HepG2 (cell line): Measurements from ENCODE around the gene PATZ1. TPM values are rescaled to one million over a fixed set of nuclear protein-coding genes. Genes with fewer than 3 reads are reported as not detected.

Experiments
- ATAC-seq: fragments of 200-7000 bp; cut with Tn5 transposase; 3 replicates; pipeline ENCODE4 v1.9.1; 2020; ENCODE audit warnings: mild to moderate bottlenecking, moderate library complexity
- BruUV-seq: library from RNA; stranded (reverse); fragments of 400-500 nt; replicated peaks from 2 replicates; lab custom pipeline; 2021; lab: Mats Ljungman, UMichigan
- CTCF ChIA-PET: fragments of 300-600 bp; formaldehyde crosslinking; extraction: SDS; loops from one replicate; lab custom pipeline; 2021; ENCODE audit warnings: low total read pairs, inconsistent platforms, low intra/inter-chr PET ratio; lab: Yijun Ruan, JAX
- POLR2A ChIA-PET: fragments of 350-600 bp; sonication (Branson Sonifier 250); formaldehyde crosslinking; loops from one replicate; lab custom pipeline; 2020; ENCODE audit warnings: antibody characterized with exemption, inconsistent platforms; lab: Yijun Ruan, JAX
- DNase-seq: peaks from one replicate; pipeline ENCODE4 v3.0.0-alpha.2; 2015; ENCODE audit warnings: low spot score
- FAIRE-seq: peaks from 3 replicates; lab custom pipeline; 2011; peaks lifted over from hg19 to GRCh38; lab: Jason Lieb, UNC
- H2AFZ ChIP-seq: one replicate; pipeline ENCODE4 v1.6.1; 2011; ENCODE audit warnings: low read length, inconsistent platforms
- H3K27ac ChIP-seq: fragments of 300-600 bp; 3 replicates; pipeline ENCODE4 v1.8.0; 2011; ENCODE audit warnings: mixed run types, mild to moderate bottlenecking, mixed read lengths, low read length, inconsistent platforms; ENCODE audit not compliant: insufficient read depth; ENCODE audit errors: extremely low read length
- H3K27me3 ChIP-seq, 2 experiments: fragments of 200-600 bp in 1 of 2; 2 replicates in 1 of 2; 3 replicates in 1 of 2; pipeline versions ENCODE4 v1.6.0 to v1.8.0; 2011; ENCODE audit warnings: low read length in 2 of 2, mild to moderate bottlenecking in 2 of 2, moderate library complexity in 2 of 2, inconsistent platforms in 1 of 2; ENCODE audit not compliant: insufficient read depth in 2 of 2, control insufficient read depth in 1 of 2
- H3K36me3 ChIP-seq, 2 experiments: fragments of 200-600 bp in 1 of 2; replicated peaks in 1 of 2; 2 replicates in 1 of 2; 3 replicates in 1 of 2; pipeline versions ENCODE4 v1.5.1 to v1.8.0; 2011; ENCODE audit warnings: low read length in 2 of 2, inconsistent platforms in 1 of 2; ENCODE audit not compliant: insufficient read depth in 2 of 2, control insufficient read depth in 1 of 2
- H3K4me1 ChIP-seq: 2 replicates; pipeline ENCODE4 v1.5.1; 2012; ENCODE audit warnings: low read length, inconsistent platforms; ENCODE audit not compliant: insufficient read depth
- H3K4me2 ChIP-seq: 2 replicates; pipeline ENCODE4 v1.6.0; 2011; ENCODE audit warnings: low read depth, low read length, inconsistent platforms
- H3K4me3 ChIP-seq, 3 experiments: fragments of 200-600 bp in 1 of 3; sonication (generic), shearing (Covaris generic) in 1 of 3; replicated peaks in 1 of 3; 2 replicates each; pipeline ENCODE4 v1.5.1; 2011 to 2016; ENCODE audit warnings: low read length in 3 of 3, inconsistent platforms in 2 of 3, low read depth in 2 of 3, mild to moderate bottlenecking in 2 of 3, control low read depth in 1 of 3, mixed read lengths in 1 of 3; ENCODE audit not compliant: insufficient read depth in 1 of 3
- H3K79me2 ChIP-seq: one replicate; pipeline ENCODE4 v1.6.1; 2011; ENCODE audit warnings: low read length, inconsistent platforms; ENCODE audit not compliant: insufficient read depth
- H3K9ac ChIP-seq: 2 replicates; pipeline ENCODE4 v1.6.0; 2011; ENCODE audit warnings: mild to moderate bottlenecking, low read depth, low read length, inconsistent platforms; ENCODE audit not compliant: insufficient read depth
- H3K9me3 ChIP-seq: 2 replicates; pipeline ENCODE4 v1.5.1; 2012; ENCODE audit warnings: mild to moderate bottlenecking, low read length
- H4K20me1 ChIP-seq: 2 replicates; pipeline ENCODE4 v1.6.0; 2011; ENCODE audit warnings: inconsistent platforms, mild to moderate bottlenecking, low read length, moderate library complexity; ENCODE audit not compliant: insufficient read depth
- DBP ChIP-seq: sonication (generic); formaldehyde crosslinking; IDR thresholded peaks from 2 replicates; pipeline ENCODE4 v1.4.0; 2020; ENCODE audit warnings: missing genetic modification reagents; ENCODE audit errors: not compliant biosample characterization
- JUN ChIP-seq: sonication (generic); formaldehyde crosslinking; IDR thresholded peaks from 2 replicates; pipeline ENCODE4 v1.4.0; 2020; ENCODE audit warnings: mild to moderate bottlenecking, missing genetic modification reagents
- MED8 ChIP-seq: sonication (generic); formaldehyde crosslinking; IDR thresholded peaks from 2 replicates; pipeline ENCODE4 v1.8.1; 2023; ENCODE audit warnings: mild to moderate bottlenecking, missing genetic modification reagents; ENCODE audit not compliant: insufficient replicate concordance
- MEF2D ChIP-seq: sonication (generic); formaldehyde crosslinking; IDR thresholded peaks from 2 replicates; pipeline ENCODE4 v1.5.1; 2020; ENCODE audit warnings: mild to moderate bottlenecking, missing genetic modification reagents
- MEIS1 ChIP-seq: sonication (generic); formaldehyde crosslinking; IDR thresholded peaks from 2 replicates; pipeline ENCODE4 v1.9.0; 2021; ENCODE audit warnings: mild to moderate bottlenecking, missing genetic modification reagents, moderate library complexity, borderline replicate concordance
- ONECUT2 ChIP-seq: sonication (generic); formaldehyde crosslinking; IDR thresholded peaks from 2 replicates; pipeline ENCODE4 v1.4.0; 2020; ENCODE audit warnings: missing genetic modification reagents
- POLR2AphosphoS5 ChIP-seq: IDR thresholded peaks from 2 replicates; pipeline ENCODE4 v1.6.1; 2012; ENCODE audit warnings: low read depth, low read length
- POLR2G ChIP-seq: fragments of 200-400 bp; formaldehyde crosslinking; IDR thresholded peaks from 2 replicates; pipeline ENCODE4 v1.6.1; 2018; ENCODE audit warnings: mild to moderate bottlenecking, low read depth, low read length, moderate library complexity
- SUZ12 ChIP-seq: fragments of 150-350 bp; IDR thresholded peaks from 2 replicates; pipeline ENCODE4 v1.6.1; 2014; ENCODE audit warnings: low read depth, low read length
- TBX2 ChIP-seq: sonication (generic); formaldehyde crosslinking; IDR thresholded peaks from 2 replicates; pipeline ENCODE4 v1.5.0; 2020; ENCODE audit warnings: missing genetic modification reagents, mild to moderate bottlenecking, borderline replicate concordance
- ZC3H13 ChIP-seq: sonication (generic); formaldehyde crosslinking; IDR thresholded peaks from 2 replicates; pipeline ENCODE4 v1.8.1; 2023; ENCODE audit warnings: mild to moderate bottlenecking, missing genetic modification reagents, moderate library complexity
- ZFYVE20 ChIP-seq: sonication (generic); formaldehyde crosslinking; IDR thresholded peaks from 2 replicates; pipeline ENCODE4 v1.8.0; 2023; ENCODE audit warnings: low read depth, mild to moderate bottlenecking, moderate library complexity, missing genetic modification reagents, borderline replicate concordance
- ZNF580 ChIP-seq: IDR thresholded peaks from 2 replicates; pipeline ENCODE4 v1.6.1; 2016; ENCODE audit warnings: low read depth, borderline replicate concordance
- WGBS: methylation state at CpG from one replicate; pipeline ENCODE4 v1.1.6; 2017; ENCODE audit warnings: low lambda C conversion rate; 5-methylcytosine and 5-hydroxymethylcytosine counted together
- in situ Hi-C: cut with HindIII; loops from 2 replicates; pipeline ENCODE4 v1.10.0; 2017; ENCODE audit warnings: low pct_unique_long_range_greater_than_20kb; ENCODE audit not compliant: extremely low pct_ligation_motif_present
- intact Hi-C: fragments of 100-400 bp; cut with micrococcal nuclease; formaldehyde crosslinking; loops from one replicate; pipeline ENCODE4 v1.10.0; 2022; ENCODE audit not compliant: unreplicated experiment
- polyA plus RNA-seq, 8 experiments: library from polyadenylated mRNA; depleted of rRNA in 3 of 8; stranded (reverse) in 7 of 8; unstranded in 1 of 8; fragments of >200 nt; fragmentation: Illumina TruSeq in 4 of 8; extraction: Trizol in 4 of 8; gene quantifications; 2 replicates each; pipeline versions ENCODE4 v1.2.1 to v1.2.3, GENCODE V29; 2011 to 2016; ENCODE audit warnings: low read depth in 4 of 8, missing spikeins in 1 of 8, mixed read lengths in 1 of 8; ENCODE audit not compliant: insufficient read depth in 1 of 8
- total RNA-seq, 5 experiments: library from RNA; depleted of rRNA; stranded (reverse); fragments of >200 nt; fragmentation: Illumina TruSeq; extraction: Trizol; gene quantifications; 2 replicates each; pipeline ENCODE4 v1.2.3, GENCODE V29; 2016; ENCODE audit warnings: low read depth in 1 of 5
- TF ChIP-seq, protein P1 (sequence below): IDR thresholded peaks from 2 replicates; pipeline ENCODE4 v1.6.1; 2018; ENCODE audit warnings: missing genetic modification reagents

The PATZ1 gene
- total and polyA plus RNA-seq, 2 of the 13 experiments (the other 11 are each of a cell fraction or from before 2014, with no cell fraction given) = 24.9 to 30.5 TPM

GRCh38 chr22:31278626-31279326, 67.4 kb downstream of the PATZ1 start:
- intact Hi-C loops = no loop called here
- Histone ChIP-seq H4K20me1 (no peaks in the 10 kb centered on the region), H3K4me3 (no peak overlapping the region), H3K79me2 (no peaks in the 10 kb centered on the region), H3K4me2 (no peak overlapping the region), H3K9me3 (no peaks in the 10 kb centered on the region), H3K36me3 (peaks cover 21 to 42% of the 10 kb centered on the region in 2 experiments), H2AFZ (no peak overlapping the region), H3K4me1 (peaks cover 5% of the 10 kb centered on the region; the same call in 1 of the 2 replicates), H3K27me3 (no peaks in the 10 kb centered on the region), H3K27ac (no peak overlapping the region), H3K9ac (no peak overlapping the region)
- DNase-seq = no peak
- ChIA-PET CTCF (no interaction called here), POLR2A (interaction anchor here (0.8 to 1.1 kb wide), 2 partner anchors 12 to 14 kb away, joined by 3 read pairs; partner anchors contain the start of gene PIK3IP1)
- in situ Hi-C loops = no loop called here
- BruUV-seq = no TSS peak
- FAIRE-seq = no peak
- TF ChIP-seq SUZ12 = no peak
- peak; percentile 30; the same call in 1 of the 2 replicates for TF ChIP-seq POLR2G
- whole genome bisulfite sequencing = 98% methylated on average over 5 of the region's 6 CpGs
- no peak for ATAC-seq

GRCh38 chr22:31278151-31278621, 68.0 kb downstream of the PATZ1 start:
- H4K20me1 ChIP-seq = no peaks in the 10 kb centered on the region
- FAIRE-seq = no peak
- no peak overlapping the region for H3K4me2 ChIP-seq
- no peak overlapping the region for H3K4me3 ChIP-seq
- intact Hi-C loops = no loop called here
- H3K4me1 ChIP-seq = no peaks in the 10 kb centered on the region
- H3K9ac ChIP-seq = no peak overlapping the region
- no peak overlapping the region for H3K27ac ChIP-seq
- ChIA-PET POLR2A (no interaction called here), CTCF (no interaction called here)
- in situ Hi-C loops = no loop called here
- DNase-seq = no peak
- ATAC-seq = no peak
- no peaks in the 10 kb centered on the region for H3K27me3 ChIP-seq
- WGBS = 95% methylated on average over 9 of the region's 9 CpGs
- no peaks in the 10 kb centered on the region for H3K9me3 ChIP-seq
- H3K36me3 ChIP-seq = peaks cover 24 to 46% of the 10 kb centered on the region in 2 experiments
- H2AFZ ChIP-seq = no peak overlapping the region
- H3K79me2 ChIP-seq = no peaks in the 10 kb centered on the region
- no TSS peak for BruUV-seq
- TF ChIP-seq MEF2D (no peak), ZNF580 (CRISPR knock-in tag) (no peak), JUN (CRISPR knock-in tag) (no peak), ZFYVE20 (CRISPR knock-in tag) (no peak), MED8 (CRISPR knock-in tag) (no peak), TBX2 (no peak), MEIS1 (no peak), ZC3H13 (CRISPR knock-in tag) (no peak), DBP (CRISPR knock-in tag) (no peak), ONECUT2 (CRISPR knock-in tag) (no peak), POLR2AphosphoS5 (no peak)
- TF ChIP-seq, protein P1, sequence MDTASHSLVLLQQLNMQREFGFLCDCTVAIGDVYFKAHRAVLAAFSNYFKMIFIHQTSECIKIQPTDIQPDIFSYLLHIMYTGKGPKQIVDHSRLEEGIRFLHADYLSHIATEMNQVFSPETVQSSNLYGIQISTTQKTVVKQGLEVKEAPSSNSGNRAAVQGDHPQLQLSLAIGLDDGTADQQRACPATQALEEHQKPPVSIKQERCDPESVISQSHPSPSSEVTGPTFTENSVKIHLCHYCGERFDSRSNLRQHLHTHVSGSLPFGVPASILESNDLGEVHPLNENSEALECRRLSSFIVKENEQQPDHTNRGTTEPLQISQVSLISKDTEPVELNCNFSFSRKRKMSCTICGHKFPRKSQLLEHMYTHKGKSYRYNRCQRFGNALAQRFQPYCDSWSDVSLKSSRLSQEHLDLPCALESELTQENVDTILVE (CRISPR knock-in tag) = no peak
